Measurements from ENCODE around the gene ALDH5A1. TPM values are rescaled to one million over a fixed set of nuclear protein-coding genes. Genes with fewer than 3 reads are reported as not detected.

ALDH5A1 gene
- total and polyA plus RNA-seq, 8 donors = 2.1 to 9.2 (median 5.9) TPM

DNA sequence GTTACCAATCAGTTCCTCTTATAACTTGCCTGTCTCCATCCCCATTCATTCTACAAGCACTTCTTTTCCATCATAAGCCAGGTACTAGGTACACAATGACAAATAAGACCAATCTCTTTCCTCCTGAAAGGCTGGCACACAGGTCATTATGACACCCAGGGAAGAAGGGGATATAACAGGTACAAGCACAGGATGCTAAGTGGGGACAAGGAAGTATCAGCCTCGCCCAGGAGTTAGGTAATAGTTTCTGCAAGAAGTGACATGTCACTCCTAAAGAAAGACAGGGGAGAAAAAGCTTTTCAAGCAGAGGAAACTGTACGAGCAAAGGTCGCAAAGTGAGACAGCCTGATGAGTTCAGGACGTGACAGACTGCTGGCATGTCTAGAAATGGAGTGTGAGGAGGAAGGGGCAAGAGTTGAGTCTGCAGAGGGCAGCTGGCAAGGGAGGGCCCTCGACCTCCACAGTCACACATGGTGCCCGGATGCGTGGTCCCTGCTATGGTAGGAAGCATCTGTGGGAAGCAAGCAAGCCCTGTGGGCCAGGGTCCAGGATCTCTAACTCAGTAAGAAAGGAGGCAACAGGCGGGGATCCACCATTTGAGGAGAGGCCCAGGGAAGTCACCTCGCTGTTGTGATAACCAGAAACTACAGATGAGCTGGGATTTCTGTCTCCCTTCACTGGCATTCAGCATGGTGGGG is 45.8 kb upstream of the ALDH5A1 start:
- no peak overlapping the region for H3K27ac ChIP-seq
- DNase-seq = no peak

DNA sequence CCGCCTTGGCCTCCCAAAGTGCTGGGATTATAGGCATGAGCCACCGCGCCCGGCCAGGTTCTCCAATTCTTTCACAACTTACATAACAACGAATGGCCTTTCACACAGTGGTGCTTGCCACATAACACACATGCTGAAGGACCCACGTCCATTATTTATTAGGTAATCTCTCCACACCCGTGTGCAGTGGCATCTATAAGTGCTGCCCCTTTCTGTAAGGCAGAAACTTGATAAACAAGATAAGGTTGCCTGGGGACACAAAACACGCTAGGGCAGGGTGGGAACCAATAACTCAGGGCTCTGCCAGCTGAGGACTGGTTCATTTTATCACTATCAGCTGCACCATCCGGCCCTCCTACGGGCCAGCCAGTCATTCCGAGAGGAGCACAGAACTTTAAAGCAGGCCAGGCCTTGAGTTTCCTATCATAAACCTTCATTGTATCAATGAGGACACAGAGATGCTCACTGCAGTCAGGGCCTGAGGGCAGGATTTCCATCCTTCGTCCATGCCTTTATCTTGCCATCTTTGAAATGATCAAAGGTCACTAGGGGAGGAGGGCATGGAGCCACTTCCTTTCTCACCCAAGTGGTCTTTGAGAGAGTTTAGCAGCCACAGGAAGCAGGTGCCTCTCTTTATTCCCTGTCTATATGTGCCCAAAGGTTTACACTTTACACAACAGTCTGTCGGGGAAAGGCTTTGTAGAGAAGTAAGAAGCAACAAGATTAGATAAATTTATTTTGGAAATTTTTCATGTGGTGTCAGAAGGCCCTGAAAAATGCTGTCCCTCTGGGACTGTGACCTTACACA is 43.0 kb upstream of the ALDH5A1 start:
- 66 to 73% methylated on average over 13 of the region's 13 CpGs for WGBS, 2 donors
- no peak for ATAC-seq
- Histone ChIP-seq H3K36me3 (no peaks in the 10 kb centered on the region), H3K9me3 (no peaks in the 10 kb centered on the region), H3K27ac (no peak overlapping the region), H3K4me1 (no peaks in the 10 kb centered on the region), H3K27me3 (no peaks in the 10 kb centered on the region), H3K4me3 (no peak overlapping the region)
- FAIRE-seq = no peak
- DNase-seq = no peak
- TF ChIP-seq, protein P1, sequence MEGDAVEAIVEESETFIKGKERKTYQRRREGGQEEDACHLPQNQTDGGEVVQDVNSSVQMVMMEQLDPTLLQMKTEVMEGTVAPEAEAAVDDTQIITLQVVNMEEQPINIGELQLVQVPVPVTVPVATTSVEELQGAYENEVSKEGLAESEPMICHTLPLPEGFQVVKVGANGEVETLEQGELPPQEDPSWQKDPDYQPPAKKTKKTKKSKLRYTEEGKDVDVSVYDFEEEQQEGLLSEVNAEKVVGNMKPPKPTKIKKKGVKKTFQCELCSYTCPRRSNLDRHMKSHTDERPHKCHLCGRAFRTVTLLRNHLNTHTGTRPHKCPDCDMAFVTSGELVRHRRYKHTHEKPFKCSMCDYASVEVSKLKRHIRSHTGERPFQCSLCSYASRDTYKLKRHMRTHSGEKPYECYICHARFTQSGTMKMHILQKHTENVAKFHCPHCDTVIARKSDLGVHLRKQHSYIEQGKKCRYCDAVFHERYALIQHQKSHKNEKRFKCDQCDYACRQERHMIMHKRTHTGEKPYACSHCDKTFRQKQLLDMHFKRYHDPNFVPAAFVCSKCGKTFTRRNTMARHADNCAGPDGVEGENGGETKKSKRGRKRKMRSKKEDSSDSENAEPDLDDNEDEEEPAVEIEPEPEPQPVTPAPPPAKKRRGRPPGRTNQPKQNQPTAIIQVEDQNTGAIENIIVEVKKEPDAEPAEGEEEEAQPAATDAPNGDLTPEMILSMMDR (IDR thresholded peaks at IDR 0.05) = no peak
- intact Hi-C loops (cut with DNase I) = no loop called here

More for the DNA sequence above, 45.8 kb upstream of the ALDH5A1 start:
- Histone ChIP-seq H3K4me3 (no peak overlapping the region), H3K4me1 (no peaks in the 10 kb centered on the region), H3K36me3 (no peaks in the 10 kb centered on the region), H3K27me3 (no peaks in the 10 kb centered on the region), H3K9me3 (no peaks in the 10 kb centered on the region)
- FAIRE-seq (no peak), ATAC-seq (no peak)
- intact Hi-C loops (cut with DNase I) = no loop called here
- TF ChIP-seq, protein P1 (IDR thresholded peaks at IDR 0.05) = no peak
- 82 to 85% methylated on average over 9 of the region's 9 CpGs for WGBS, 2 donors

DNA sequence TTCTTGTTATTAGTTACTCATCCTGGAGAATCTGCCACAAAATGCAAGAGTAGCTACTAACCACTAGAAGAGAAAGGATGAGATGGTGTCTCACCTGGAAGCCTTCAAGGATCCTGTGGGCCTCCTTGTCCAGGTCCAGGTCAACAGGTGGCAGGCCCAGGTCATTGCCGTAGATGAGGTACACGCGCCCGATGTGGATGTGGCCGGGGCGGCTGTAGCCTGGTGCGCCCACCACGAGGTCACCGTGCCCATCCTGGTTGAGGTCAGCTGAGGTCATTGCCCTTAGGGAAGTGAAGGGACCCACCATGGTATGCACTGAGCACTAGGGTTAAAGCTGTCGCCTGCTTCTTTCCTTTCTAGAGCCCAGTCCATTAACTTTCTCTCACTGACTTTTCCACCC is 40.8 kb upstream of the ALDH5A1 start:
- FAIRE-seq (no peak), ATAC-seq (no peak)
- WGBS, 2 donors = 94 to 98% methylated on average over 10 of the region's 10 CpGs

DNA sequence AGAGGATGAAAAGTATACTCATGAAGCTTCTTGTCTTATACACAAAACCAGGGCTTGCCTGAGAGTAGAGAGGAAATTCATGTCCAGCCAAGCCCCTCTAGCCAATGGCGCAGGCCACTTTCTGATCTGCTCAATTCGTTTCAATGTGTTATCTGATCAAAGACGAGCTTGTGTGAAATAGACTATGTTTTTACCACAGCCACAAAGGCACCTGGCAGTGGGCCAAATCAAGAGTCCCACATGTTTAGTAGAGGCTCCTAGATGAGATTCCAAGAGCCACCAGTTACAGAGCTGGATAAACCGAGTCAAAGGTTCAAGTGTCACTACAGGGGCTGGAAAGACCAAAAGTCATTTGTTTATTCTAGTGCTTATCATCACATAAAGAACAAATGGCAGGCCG is 40.3 kb upstream of the ALDH5A1 start:
- Histone ChIP-seq H3K36me3 (no peaks in the 10 kb centered on the region), H3K9me3 (no peaks in the 10 kb centered on the region), H3K27me3 (no peaks in the 10 kb centered on the region), H3K27ac (no peak overlapping the region), H3K4me3 (no peak overlapping the region), H3K4me1 (no peaks in the 10 kb centered on the region)
- ATAC-seq (no peak), DNase-seq (no peak), FAIRE-seq (no peak)
- WGBS, 2 donors = 89 to 97% methylated on average over 5 of the region's 5 CpGs
- TF ChIP-seq, protein P1 (IDR thresholded peaks at IDR 0.05) = no peak
- intact Hi-C loops (cut with DNase I) = no loop called here

More for the DNA sequence above, 40.8 kb upstream of the ALDH5A1 start:
- Histone ChIP-seq H3K4me1 (no peaks in the 10 kb centered on the region), H3K4me3 (no peak overlapping the region), H3K27me3 (no peaks in the 10 kb centered on the region), H3K9me3 (no peaks in the 10 kb centered on the region), H3K36me3 (no peaks in the 10 kb centered on the region), H3K27ac (no peak overlapping the region)
- intact Hi-C loops (cut with DNase I) = no loop called here
- TF ChIP-seq, protein P1 (IDR thresholded peaks at IDR 0.05) = no peak
- no peak for DNase-seq

DNA sequence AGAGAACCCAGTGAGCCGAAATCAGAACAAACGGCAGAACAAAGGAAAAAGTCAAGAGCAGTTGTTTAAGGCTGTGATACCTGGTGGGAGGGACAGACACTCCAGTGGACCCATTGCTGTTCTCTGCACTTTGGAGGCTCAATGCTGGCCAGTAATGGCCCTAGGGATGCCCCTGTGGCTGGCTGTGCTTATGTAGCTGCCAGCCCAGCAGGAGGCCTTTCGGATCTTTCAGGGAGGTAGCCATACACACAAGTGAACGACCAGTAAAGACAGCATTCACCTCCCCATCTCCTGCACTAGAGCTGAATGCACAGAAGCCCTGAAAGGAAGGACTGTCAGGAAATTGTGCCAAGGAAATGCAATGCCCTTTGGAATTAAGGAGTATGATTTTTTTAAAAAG is 39.7 kb upstream of the ALDH5A1 start:
- no peak for DNase-seq
- no peak overlapping the region for H3K4me3 ChIP-seq
- H3K27ac ChIP-seq = no peak overlapping the region
- H3K27me3 ChIP-seq = no peaks in the 10 kb centered on the region
- no peaks in the 10 kb centered on the region for H3K9me3 ChIP-seq
- TF ChIP-seq, protein P1 (IDR thresholded peaks at IDR 0.05) = no peak
- no peak for ATAC-seq
- intact Hi-C loops (cut with DNase I) = no loop called here
- H3K4me1 ChIP-seq = no peaks in the 10 kb centered on the region
- no peaks in the 10 kb centered on the region for H3K36me3 ChIP-seq
- 88 to 92% methylated on average over 4 of the region's 4 CpGs for WGBS, 2 donors
- no peak for FAIRE-seq

Data from pancreas (tissue), 10 donors.